ENCODE measurements around the gene CMC4. TPM values are rescaled to one million over a fixed set of nuclear protein-coding genes. Genes with fewer than 3 reads are reported as not detected.

Gene CMC4
- polyA plus RNA-seq, 2 of the 4 experiments (the other 2 are of a cell fraction): 15.1 to 16.9 TPM

GRCh38 chrX:155053656-155054055, 17.3 kb downstream of the CMC4 start:
- ChIA-PET CTCF (interaction anchor here (0.7 to 1.6 kb wide), 3 partner anchors 10 to 68 kb away, joined by 3 to 5 read pairs (median 4); no protein-coding TSS in a partner anchor), POLR2A (no interaction called here)
- no peak for FAIRE-seq

GRCh38 chrX:155052738-155053498, 18.0 kb downstream of the CMC4 start:
- DNase-seq (ENCODE audit: low read depth in 1 of 2, low spot score in 1 of 2): no peak
- ChIA-PET CTCF (interaction anchor here (1.4 to 1.6 kb wide), 2 partner anchors 10 to 67 kb away, joined by 4 to 5 read pairs; no protein-coding TSS in a partner anchor), POLR2A (no interaction called here)
- ATAC-seq: no peak
- no peak for FAIRE-seq
- no peak for TF ChIP-seq RFX5 (IDR thresholded peaks at IDR 0.05)
- no peak for TF ChIP-seq CBX8 (IDR thresholded peaks at IDR 0.05)
- TF ChIP-seq ZNF302 (CRISPR knock-in tag; IDR thresholded peaks at IDR 0.05): no peak
- no peak for TF ChIP-seq HEYL (CRISPR knock-in tag; IDR thresholded peaks at IDR 0.05)
- TF ChIP-seq TFCP2L1 (CRISPR knock-in tag; IDR thresholded peaks at IDR 0.05): no peak
- no peak for TF ChIP-seq MYC (IDR thresholded peaks at IDR 0.05; ENCODE audit: borderline replicate concordance, low read length)
- no peak for TF ChIP-seq FOSL2 (IDR thresholded peaks at IDR 0.05)
- TF ChIP-seq FOSL2 (CRISPR knock-in tag; IDR thresholded peaks at IDR 0.05): no peak
- no peak for TF ChIP-seq CHD4 (IDR thresholded peaks at IDR 0.05; ENCODE audit: borderline replicate concordance)
- TF ChIP-seq ELK1 (IDR thresholded peaks at IDR 0.05; ENCODE audit: low read depth, low read length): no peak
- TF ChIP-seq CHD2 (IDR thresholded peaks at IDR 0.05; ENCODE audit: low read length, partially characterized antibody): no peak
- TF ChIP-seq POLR2AphosphoS2 (conservative IDR thresholded peaks at IDR 0.05; ENCODE audit: low read length): no peak
- Histone ChIP-seq H3K4me2 (peak overlapping the region; percentile 86), H3K4me1 (peaks cover 36% of the 10 kb centered on the region), H3K27ac (peak overlapping the region; percentile 52 to 76; a peak in 5 of 6 replicates), H3K4me3 (0 out of 3 replicates have a peak overlapping the region, but pooled peaks have one; percentile 22), H3K9me3 (no peaks in the 10 kb centered on the region)
- WGBS (ENCODE audit: missing lambda C conversion rate): 19% methylated on average over 5 of the region's 5 CpGs

More at GRCh38 chrX:155053656-155054055, 17.3 kb downstream of the CMC4 start:
- DNase-seq (ENCODE audit: low read depth in 1 of 2, low spot score in 1 of 2) (no peak), ATAC-seq (no peak)
- Histone ChIP-seq H3K4me3 (no peak overlapping the region), H3K4me2 (peak overlapping the region; percentile 86), H3K9me3 (no peaks in the 10 kb centered on the region), H3K27ac (peak overlapping the region; percentile 40 to 52; a peak in 3 of 6 replicates), H3K4me1 (peaks cover 32% of the 10 kb centered on the region)
- TF ChIP-seq NR3C1 (IDR thresholded peaks at IDR 0.05): no peak
- TF ChIP-seq ZNF302 (CRISPR knock-in tag; IDR thresholded peaks at IDR 0.05): no peak
- TF ChIP-seq MAFK (IDR thresholded peaks at IDR 0.05; ENCODE audit: partially characterized antibody): no peak
- no peak for TF ChIP-seq TP53 (CRISPR knock-in tag; IDR thresholded peaks at IDR 0.05)
- no peak for TF ChIP-seq EHF (CRISPR knock-in tag; IDR thresholded peaks at IDR 0.05)
- TF ChIP-seq EP300 (IDR thresholded peaks at IDR 0.05): no peak
- TF ChIP-seq USF2 (IDR thresholded peaks at IDR 0.05): no peak
- TF ChIP-seq PBX3 (IDR thresholded peaks at IDR 0.05): no peak
- no peak for TF ChIP-seq HOXB5 (CRISPR knock-in tag; IDR thresholded peaks at IDR 0.05)
- no peak for TF ChIP-seq RFX5 (IDR thresholded peaks at IDR 0.05)
- TF ChIP-seq MYC (IDR thresholded peaks at IDR 0.05; ENCODE audit: borderline replicate concordance, low read length): no peak
- 88% methylated on average over 3 of the region's 3 CpGs for WGBS (ENCODE audit: missing lambda C conversion rate)

Measured in A549 (cell line).